ENCODE measurements around the gene SPOPL.

DNA sequence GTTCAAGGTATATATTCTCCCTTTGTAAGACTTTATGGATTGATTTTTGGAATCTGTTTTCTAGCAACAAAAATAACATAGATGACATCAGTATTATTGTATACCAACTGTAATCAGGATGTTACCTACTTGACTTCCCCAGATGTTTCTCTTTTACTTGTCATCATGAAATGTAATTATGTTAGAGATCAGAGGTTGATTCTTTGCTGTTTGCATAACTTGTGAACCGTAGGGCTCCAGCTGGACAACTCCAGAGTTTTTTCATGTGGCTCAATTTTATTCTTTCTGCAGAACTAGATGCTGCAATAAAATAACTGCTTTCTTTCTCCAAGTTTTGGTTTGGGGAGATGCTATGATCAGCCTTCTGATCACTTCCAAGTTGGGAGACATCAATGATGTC lies 58.1 kb downstream of the SPOPL start:
- TF ChIP-seq CTCF (IDR thresholded peaks at IDR 0.05; ENCODE audit: insufficient read depth, low read length) (no peak), POLR2AphosphoS5 (IDR thresholded peaks at IDR 0.05; ENCODE audit: low read depth) (no peak), GABPA (IDR thresholded peaks at IDR 0.05; ENCODE audit: low read depth) (no peak), REST (IDR thresholded peaks at IDR 0.05; ENCODE audit: insufficient replicate concordance, low read depth) (no peak)
